ENCODE measurements around the gene SORL1.

SORL1 gene

GRCh38 chr11:121439759-121440158, 12.4 kb upstream of the SORL1 start:
- H3K4me3 ChIP-seq (ENCODE audit: low read depth, low read length): no peak overlapping the region
- no peak for DNase-seq (ENCODE audit: low read depth)
- no peak for TF ChIP-seq CTCF (IDR thresholded peaks at IDR 0.05; ENCODE audit: low read depth, low read length)
- TF ChIP-seq MAX (IDR thresholded peaks at IDR 0.05; ENCODE audit: low read depth, low read length): no peak
- no peak for TF ChIP-seq MYC (IDR thresholded peaks at IDR 0.05; ENCODE audit: low read depth, low read length)
- TF ChIP-seq POLR2A (IDR thresholded peaks at IDR 0.05; ENCODE audit: extremely low read depth, insufficient read length): no peak

GRCh38 chr11:121441521-121441920, 10.6 kb upstream of the SORL1 start:
- DNase-seq (ENCODE audit: low read depth): no peak
- TF ChIP-seq POLR2A (IDR thresholded peaks at IDR 0.05; ENCODE audit: extremely low read depth, insufficient read length) (no peak), MAX (IDR thresholded peaks at IDR 0.05; ENCODE audit: low read depth, low read length) (no peak), CTCF (IDR thresholded peaks at IDR 0.05; ENCODE audit: low read depth, low read length) (no peak), MYC (IDR thresholded peaks at IDR 0.05; ENCODE audit: low read depth, low read length) (no peak)
- H3K4me3 ChIP-seq (ENCODE audit: low read depth, low read length): no peak overlapping the region

GRCh38 chr11:121443688-121444275, 8.3 kb upstream of the SORL1 start:
- no peak for TF ChIP-seq MYC (IDR thresholded peaks at IDR 0.05; ENCODE audit: low read depth, low read length)
- no peak for TF ChIP-seq POLR2A (IDR thresholded peaks at IDR 0.05; ENCODE audit: extremely low read depth, insufficient read length)
- TF ChIP-seq MAX (IDR thresholded peaks at IDR 0.05; ENCODE audit: low read depth, low read length): no peak
- no peak for TF ChIP-seq CTCF (IDR thresholded peaks at IDR 0.05; ENCODE audit: low read depth, low read length)
- DNase-seq (ENCODE audit: low read depth): no peak
- no peak overlapping the region for H3K4me3 ChIP-seq (ENCODE audit: low read depth, low read length)

GRCh38 chr11:121444526-121444925, 7.6 kb upstream of the SORL1 start:
- TF ChIP-seq CTCF (IDR thresholded peaks at IDR 0.05; ENCODE audit: low read depth, low read length) (no peak), MAX (IDR thresholded peaks at IDR 0.05; ENCODE audit: low read depth, low read length) (no peak), MYC (IDR thresholded peaks at IDR 0.05; ENCODE audit: low read depth, low read length) (no peak), POLR2A (IDR thresholded peaks at IDR 0.05; ENCODE audit: extremely low read depth, insufficient read length) (no peak)
- DNase-seq (ENCODE audit: low read depth): no peak
- H3K4me3 ChIP-seq (ENCODE audit: low read depth, low read length): no peak overlapping the region

GRCh38 chr11:121445071-121445768, 6.9 kb upstream of the SORL1 start:
- no peak for TF ChIP-seq MYC (IDR thresholded peaks at IDR 0.05; ENCODE audit: low read depth, low read length)
- TF ChIP-seq CTCF (IDR thresholded peaks at IDR 0.05; ENCODE audit: low read depth, low read length): no peak
- no peak for TF ChIP-seq MAX (IDR thresholded peaks at IDR 0.05; ENCODE audit: low read depth, low read length)
- TF ChIP-seq POLR2A (IDR thresholded peaks at IDR 0.05; ENCODE audit: extremely low read depth, insufficient read length): no peak
- no peak overlapping the region for H3K4me3 ChIP-seq (ENCODE audit: low read depth, low read length)
- no peak for DNase-seq (ENCODE audit: low read depth)
